Endothelial cell of umbilical vein (primary cell): ENCODE data around the gene PRRT4.

Experiments used
- EZH2 ChIP-seq: IDR thresholded peaks from 2 replicates; pipeline ENCODE4 v1.6.1; 2012; ENCODE audit warnings: borderline replicate concordance, low read depth, mild to moderate bottlenecking, moderate library complexity, low read length, inconsistent platforms; ENCODE audit not compliant: severe bottlenecking
- FOS ChIP-seq: IDR thresholded peaks from 2 replicates; pipeline ENCODE4 v1.6.1; 2011; ENCODE audit warnings: mild to moderate bottlenecking, low read length, moderate library complexity, borderline replicate concordance; ENCODE audit not compliant: insufficient read depth
- GATA2 ChIP-seq: IDR thresholded peaks from 2 replicates; pipeline ENCODE4 v1.7.0; 2011; ENCODE audit warnings: low read depth, mild to moderate bottlenecking, moderate library complexity, mixed read lengths, low read length; ENCODE audit not compliant: insufficient read length, insufficient read depth
- MYC ChIP-seq: IDR thresholded peaks from one replicate; pipeline ENCODE4 v1.6.1; 2011; ENCODE audit warnings: mild to moderate bottlenecking, low read depth, low read length
- POLR2A ChIP-seq: IDR thresholded peaks from 2 replicates; pipeline ENCODE4 v1.6.1; 2012; ENCODE audit warnings: low read depth, mild to moderate bottlenecking, control low read depth, low read length
- POLR2AphosphoS5 ChIP-seq: IDR thresholded peaks from 2 replicates; pipeline ENCODE4 v1.6.1; 2012; ENCODE audit warnings: low read depth, mild to moderate bottlenecking, control low read depth, low read length, moderate library complexity; ENCODE audit not compliant: insufficient read depth
- TF ChIP-seq, protein P1 (sequence below), 2 donors: IDR thresholded peaks; 1 replicate in 1 of 2; 2 replicates in 1 of 2; pipeline ENCODE4 v1.5.1; 2011; ENCODE audit warnings: low read length in 2 of 2, mild to moderate bottlenecking in 2 of 2, moderate library complexity in 2 of 2, control low read depth in 1 of 2, inconsistent platforms in 1 of 2, low read depth in 1 of 2; ENCODE audit not compliant: insufficient read depth in 1 of 2; ENCODE audit errors: extremely low read depth in 1 of 2
- TF ChIP-seq, protein P2 (sequence below): IDR thresholded peaks from 2 replicates; pipeline ENCODE4 v1.6.1; 2011; ENCODE audit not compliant: insufficient read depth, insufficient read length

DNA sequence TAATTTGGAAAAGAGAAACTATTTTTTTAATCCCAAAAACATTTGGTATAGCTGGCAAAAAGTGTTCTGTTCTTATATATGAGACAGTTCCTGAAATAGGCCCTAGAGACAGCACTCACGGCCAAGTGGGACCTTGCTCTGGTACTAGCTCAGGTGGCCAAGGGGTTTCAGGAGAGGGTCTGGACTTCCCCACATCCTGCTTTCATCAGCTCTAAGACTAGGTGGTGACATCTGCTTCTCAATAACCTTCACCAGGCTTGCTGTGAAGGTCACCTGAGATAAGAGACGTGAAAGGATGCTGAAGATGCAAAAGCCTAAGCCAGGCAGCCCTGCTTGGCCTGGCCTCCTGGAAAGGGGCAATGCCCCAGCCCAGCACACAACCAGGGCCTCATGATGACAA is 58.4 kb downstream of the PRRT4 start:
- TF ChIP-seq POLR2AphosphoS5 (no peak), FOS (no peak), POLR2A (no peak), EZH2 (no peak), GATA2 (no peak), MYC (no peak)
- TF ChIP-seq, protein P1, sequence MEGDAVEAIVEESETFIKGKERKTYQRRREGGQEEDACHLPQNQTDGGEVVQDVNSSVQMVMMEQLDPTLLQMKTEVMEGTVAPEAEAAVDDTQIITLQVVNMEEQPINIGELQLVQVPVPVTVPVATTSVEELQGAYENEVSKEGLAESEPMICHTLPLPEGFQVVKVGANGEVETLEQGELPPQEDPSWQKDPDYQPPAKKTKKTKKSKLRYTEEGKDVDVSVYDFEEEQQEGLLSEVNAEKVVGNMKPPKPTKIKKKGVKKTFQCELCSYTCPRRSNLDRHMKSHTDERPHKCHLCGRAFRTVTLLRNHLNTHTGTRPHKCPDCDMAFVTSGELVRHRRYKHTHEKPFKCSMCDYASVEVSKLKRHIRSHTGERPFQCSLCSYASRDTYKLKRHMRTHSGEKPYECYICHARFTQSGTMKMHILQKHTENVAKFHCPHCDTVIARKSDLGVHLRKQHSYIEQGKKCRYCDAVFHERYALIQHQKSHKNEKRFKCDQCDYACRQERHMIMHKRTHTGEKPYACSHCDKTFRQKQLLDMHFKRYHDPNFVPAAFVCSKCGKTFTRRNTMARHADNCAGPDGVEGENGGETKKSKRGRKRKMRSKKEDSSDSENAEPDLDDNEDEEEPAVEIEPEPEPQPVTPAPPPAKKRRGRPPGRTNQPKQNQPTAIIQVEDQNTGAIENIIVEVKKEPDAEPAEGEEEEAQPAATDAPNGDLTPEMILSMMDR (IDR thresholded peaks at IDR 0.05; ENCODE audit: extremely low read depth in 1 of 2, insufficient read depth in 1 of 2, low read depth in 1 of 2, low read length in 2 of 2), result no peak
- TF ChIP-seq, protein P2, sequence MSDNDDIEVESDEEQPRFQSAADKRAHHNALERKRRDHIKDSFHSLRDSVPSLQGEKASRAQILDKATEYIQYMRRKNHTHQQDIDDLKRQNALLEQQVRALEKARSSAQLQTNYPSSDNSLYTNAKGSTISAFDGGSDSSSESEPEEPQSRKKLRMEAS, result no peak
